ENCODE measurements around the gene VPS41.

VPS41 gene

GRCh38 chr7:38716397-38716796 lies 192.6 kb downstream of the VPS41 start:
- no peak for DNase-seq

GRCh38 chr7:38709123-38709522 lies 199.9 kb downstream of the VPS41 start:
- DNase-seq, result no peak

GRCh38 chr7:38704751-38705150 lies 204.2 kb downstream of the VPS41 start:
- no peak for DNase-seq

GRCh38 chr7:38704041-38704547 lies 204.9 kb downstream of the VPS41 start:
- no peak for DNase-seq

- DNase-seq, result no peak
Observed at GRCh38 chr7:38703093-38703492, 205.9 kb downstream of the VPS41 start.

- DNase-seq, result no peak
Observed at GRCh38 chr7:38702002-38702535, 206.9 kb downstream of the VPS41 start.

GRCh38 chr7:38700116-38700515 lies 208.9 kb downstream of the VPS41 start:
- no peak for DNase-seq

DNA sequence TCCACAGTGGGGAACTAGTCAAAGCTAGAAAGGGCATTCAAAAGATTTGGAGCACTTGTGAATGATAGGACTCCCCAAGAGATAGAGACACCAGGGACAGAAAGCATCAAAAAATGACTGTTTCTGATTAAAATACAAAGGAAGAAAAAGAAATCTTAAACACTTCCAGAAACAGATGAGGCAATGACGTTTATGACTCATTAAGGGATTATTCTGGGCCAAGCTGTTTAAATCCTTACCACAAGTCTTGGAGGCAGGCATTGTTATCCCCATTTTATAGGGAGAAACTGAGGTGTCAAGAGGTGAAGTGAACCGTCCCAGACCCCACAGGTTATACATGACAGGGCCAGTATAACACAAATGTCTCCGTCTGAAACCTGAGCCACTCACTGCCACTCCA lies 209.5 kb downstream of the VPS41 start:
- no peak for DNase-seq

DNA sequence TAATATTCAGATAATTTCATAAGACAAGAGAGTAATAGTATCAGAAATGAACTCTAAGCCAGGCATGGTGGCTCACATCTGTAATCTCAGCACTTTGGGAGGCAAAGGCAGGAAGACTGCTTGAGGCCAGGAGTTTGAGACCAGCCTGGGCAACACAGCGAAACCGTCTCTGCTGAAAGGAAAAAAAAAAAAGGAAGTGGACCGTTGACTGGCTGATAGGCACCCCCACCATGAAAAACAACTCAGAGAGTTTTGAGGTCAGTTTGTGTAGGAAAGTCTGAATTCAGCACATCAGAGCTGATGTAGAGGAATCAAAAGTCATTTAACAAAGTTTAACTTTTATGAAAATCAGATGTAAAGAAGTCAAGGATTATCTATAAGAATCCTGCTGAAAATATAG lies 214.7 kb downstream of the VPS41 start:
- DNase-seq, result no peak

DNA sequence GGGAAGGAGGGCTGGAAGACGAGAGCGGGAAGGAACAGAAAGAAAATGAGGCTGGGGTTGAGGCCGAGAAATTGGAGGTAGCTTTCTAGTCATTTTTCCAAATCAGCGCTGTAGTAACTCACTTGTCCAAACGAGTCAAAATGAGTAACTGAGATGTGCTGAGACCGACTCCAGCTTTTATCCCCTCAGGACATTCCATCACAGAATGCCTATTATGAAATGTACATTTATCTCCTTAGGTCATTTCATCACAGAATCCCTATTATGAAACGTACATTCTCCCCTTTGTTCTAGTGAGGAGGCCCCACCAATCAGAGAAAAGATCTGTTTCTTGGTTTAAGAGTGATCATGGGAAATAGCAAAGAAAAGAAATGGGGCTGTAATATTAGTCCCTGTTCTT lies 222.1 kb downstream of the VPS41 start:
- DNase-seq, result no peak

GRCh38 chr7:38685851-38686250 lies 223.1 kb downstream of the VPS41 start:
- DNase-seq, result no peak

- DNase-seq, result no peak
Observed at GRCh38 chr7:38682606-38683005, 226.4 kb downstream of the VPS41 start.

DNA sequence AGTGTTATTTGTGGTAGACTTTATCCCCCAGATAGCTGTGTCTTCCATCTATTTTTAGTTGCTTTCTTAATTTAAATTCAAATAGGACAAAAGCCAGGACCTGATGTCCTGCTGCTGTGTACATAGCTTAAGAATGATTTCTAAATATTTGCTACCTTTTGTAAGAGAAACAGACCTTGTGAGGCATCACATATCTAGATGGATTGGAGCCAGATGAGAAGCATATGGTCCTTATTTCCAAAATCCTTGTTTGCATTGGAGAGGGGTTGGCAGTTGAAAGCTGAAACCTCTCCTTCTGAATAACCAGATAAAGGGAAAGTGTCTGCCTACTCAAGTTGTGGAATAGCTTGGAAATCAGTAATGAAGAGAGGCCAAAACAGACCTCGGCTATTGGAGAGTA lies 227.1 kb downstream of the VPS41 start:
- no peak for DNase-seq

DNA sequence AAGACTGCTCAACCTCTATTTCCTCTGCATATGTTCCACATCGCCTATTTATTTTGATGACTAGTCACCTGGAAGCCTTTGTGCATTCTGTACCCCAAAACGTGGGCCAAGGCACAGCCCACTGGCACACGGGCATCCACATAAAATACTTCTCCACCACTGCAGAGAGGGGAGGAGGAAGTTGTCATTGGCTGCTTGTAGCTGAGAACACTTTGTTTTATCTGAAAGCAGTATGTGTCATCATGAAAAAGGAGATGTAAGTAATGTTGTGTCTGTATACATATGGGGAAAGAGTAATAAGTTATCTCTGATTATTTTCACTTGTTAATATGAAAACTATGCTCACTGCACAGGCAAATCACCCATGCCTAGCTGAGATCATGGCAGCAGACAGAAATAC lies 229.6 kb downstream of the VPS41 start:
- DNase-seq, result no peak

DNA sequence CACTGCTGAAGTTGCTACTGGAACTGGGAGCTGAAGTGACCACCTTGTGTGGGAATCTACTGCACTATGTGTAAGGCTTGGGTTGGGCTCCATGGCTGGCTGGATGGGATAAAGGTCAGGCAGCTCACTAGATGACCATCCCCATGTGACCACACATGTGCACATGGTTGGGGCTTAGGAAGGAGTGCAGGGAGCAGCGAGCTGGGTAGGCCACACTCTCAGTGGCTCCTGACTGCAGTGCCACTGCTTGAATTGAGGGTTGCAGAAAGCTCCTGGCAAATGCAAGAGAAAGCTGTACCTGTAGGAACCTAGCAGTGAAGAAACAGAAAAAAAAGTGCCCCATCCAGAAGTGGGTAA lies 230.3 kb downstream of the VPS41 start:
- DNase-seq, result no peak

DNA sequence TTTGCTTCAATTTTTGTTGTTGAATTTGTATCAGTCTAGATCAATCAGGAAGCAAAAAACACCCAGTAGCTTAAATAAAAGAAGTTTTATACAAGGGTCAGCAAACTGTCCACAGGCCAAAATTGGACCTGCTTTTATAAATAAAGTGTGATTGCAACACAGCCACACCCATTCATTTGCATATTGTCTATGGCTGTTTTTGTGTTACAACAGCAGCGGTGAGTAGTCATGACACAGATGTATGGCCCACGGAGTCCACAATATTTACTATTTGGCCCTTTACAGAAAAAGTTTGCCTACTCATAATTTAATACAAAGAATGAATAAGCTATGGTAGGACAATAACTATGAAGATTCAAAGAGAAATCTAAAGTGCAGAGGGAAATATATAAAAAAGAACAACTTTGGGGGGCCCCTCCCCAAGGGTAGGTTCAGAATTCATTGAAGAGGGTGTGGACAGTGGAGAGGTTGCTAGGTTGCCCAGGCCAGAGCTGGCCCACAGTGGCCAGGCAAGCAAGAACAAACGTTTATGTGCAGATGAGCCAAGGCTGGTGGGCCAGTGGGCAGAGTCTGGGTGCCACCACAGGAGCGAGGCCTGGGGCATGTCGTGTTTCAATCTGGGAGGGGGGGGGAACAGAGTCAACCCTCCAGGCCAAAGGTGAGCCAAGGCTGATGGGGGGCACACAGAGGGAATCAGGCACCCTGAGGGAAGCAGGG lies 230.9 kb downstream of the VPS41 start:
- DNase-seq, result no peak

- DNase-seq, result no peak
Observed at GRCh38 chr7:38675494-38676106, 233.4 kb downstream of the VPS41 start.

DNA sequence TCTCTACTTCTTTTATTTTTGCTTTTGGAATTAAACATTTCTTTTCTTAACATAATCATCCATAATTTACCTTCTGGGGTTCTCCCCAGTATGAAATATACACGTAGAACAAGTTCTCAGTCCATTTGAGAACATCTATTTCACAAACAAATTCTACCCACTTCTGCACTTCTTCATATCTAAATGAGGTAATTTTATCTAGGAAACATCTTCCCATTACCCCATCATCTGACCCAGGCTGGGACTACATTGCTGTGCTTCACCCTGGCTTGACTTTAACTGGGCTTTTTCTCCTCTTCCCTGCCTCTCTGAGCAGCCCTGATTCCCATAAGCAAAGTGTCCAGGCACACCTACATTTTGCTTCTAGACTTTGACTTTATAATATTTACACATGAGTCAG lies 234.5 kb downstream of the VPS41 start:
- no peak for DNase-seq

GRCh38 chr7:38673795-38674194 lies 235.2 kb downstream of the VPS41 start:
- DNase-seq, result no peak

Data from GDM1 (cell line).